Smooth muscle cell (in vitro differentiated cells): ENCODE data around the gene DNAJC8. TPM values are rescaled to one million over a fixed set of nuclear protein-coding genes. Genes with fewer than 3 reads are reported as not detected.

ENCODE experiments used
- DNase-seq: peaks from one replicate; lab custom pipeline; 2025; ENCODE audit not compliant: unreplicated experiment; lab: John Stamatoyannopoulos, UW
- H2AFZ ChIP-seq: fragments of 200-600 bp; sonication (generic); 2 replicates; pipeline ENCODE4 v1.6.0; 2016; ENCODE audit warnings: antibody characterized with exemption, low read depth, mild to moderate bottlenecking
- H3F3A ChIP-seq: fragments of 200-600 bp; sonication (generic); 2 replicates; pipeline ENCODE4 v1.6.0; 2017; ENCODE audit warnings: antibody characterized with exemption, low read depth
- H3K27ac ChIP-seq: fragments of 200-600 bp; sonication (generic); 2 replicates; pipeline ENCODE4 v1.5.1; 2016; ENCODE audit warnings: low read depth, mild to moderate bottlenecking
- H3K27me3 ChIP-seq: fragments of 200-600 bp; sonication (generic); 2 replicates; pipeline ENCODE4 v1.6.1; 2016; ENCODE audit warnings: low read depth, mild to moderate bottlenecking
- H3K36me3 ChIP-seq: fragments of 200-600 bp; sonication (generic); 2 replicates; pipeline ENCODE4 v1.5.1; 2016; ENCODE audit warnings: low read depth
- H3K4me1 ChIP-seq: fragments of 200-600 bp; sonication (generic); 2 replicates; pipeline ENCODE4 v1.5.1; 2016; ENCODE audit warnings: low read depth
- H3K4me2 ChIP-seq: fragments of 200-600 bp; sonication (generic); 2 replicates; pipeline ENCODE4 v1.6.0; 2016; ENCODE audit warnings: mild to moderate bottlenecking
- H3K4me3 ChIP-seq: fragments of 200-600 bp; sonication (generic); 2 replicates; pipeline ENCODE4 v1.5.1; 2016; ENCODE audit warnings: mild to moderate bottlenecking
- H3K79me2 ChIP-seq: fragments of 200-600 bp; sonication (generic); 2 replicates; pipeline ENCODE4 v1.6.0; 2016; ENCODE audit warnings: low read depth, mild to moderate bottlenecking
- H3K9ac ChIP-seq: fragments of 200-600 bp; sonication (generic); 2 replicates; pipeline ENCODE4 v1.6.0; 2016; ENCODE audit warnings: low read depth
- H3K9me3 ChIP-seq: fragments of 200-600 bp; sonication (generic); replicated peaks from 2 replicates; pipeline ENCODE4 v1.5.1; 2016; ENCODE audit warnings: low read depth
- H4K20me1 ChIP-seq: fragments of 200-600 bp; sonication (generic); 2 replicates; pipeline ENCODE4 v1.6.0; 2016; ENCODE audit warnings: low read depth
- WGBS: methylation state at CpG from one replicate; pipeline ENCODE4 v1.1.7; 2016; ENCODE audit warnings: low lambda C conversion rate; 5-methylcytosine and 5-hydroxymethylcytosine counted together
- polyA plus RNA-seq: library from polyadenylated mRNA; unstranded; fragments of >200 nt; fragmentation: Nextera tagmentation; extraction: Ambion mirVana; gene quantifications from 2 replicates; pipeline ENCODE4 v1.2.1, GENCODE V29; 2016
- total RNA-seq: library from RNA; depleted of rRNA; stranded (reverse); fragments of >200 nt; gene quantifications from 2 replicates; pipeline ENCODE4 v1.2.3, GENCODE V29; 2014
- TF ChIP-seq, protein P1 (sequence below): fragments of 200-600 bp; sonication (generic); IDR thresholded peaks from 2 replicates; pipeline ENCODE4 v1.5.1; 2017; ENCODE audit warnings: borderline replicate concordance, mild to moderate bottlenecking, antibody characterized with exemption; ENCODE audit not compliant: insufficient read depth, poor library complexity, severe bottlenecking

The DNAJC8 gene
- total and polyA plus RNA-seq, 2 experiments from 2014 or later = 76.1 to 114 TPM

GRCh38 chr1:28241638-28242241 is 8.9 kb upstream of the DNAJC8 start:
- no peak overlapping the region for H3K9ac ChIP-seq
- no peaks in the 10 kb centered on the region for H3K9me3 ChIP-seq
- H2AFZ ChIP-seq = no peak overlapping the region
- no peaks in the 10 kb centered on the region for H3K27me3 ChIP-seq
- peak overlapping the region; percentile 24 for H3K27ac ChIP-seq
- no peak overlapping the region for H3K4me2 ChIP-seq
- peaks cover 8% of the 10 kb centered on the region for H3F3A ChIP-seq
- TF ChIP-seq, protein P1, sequence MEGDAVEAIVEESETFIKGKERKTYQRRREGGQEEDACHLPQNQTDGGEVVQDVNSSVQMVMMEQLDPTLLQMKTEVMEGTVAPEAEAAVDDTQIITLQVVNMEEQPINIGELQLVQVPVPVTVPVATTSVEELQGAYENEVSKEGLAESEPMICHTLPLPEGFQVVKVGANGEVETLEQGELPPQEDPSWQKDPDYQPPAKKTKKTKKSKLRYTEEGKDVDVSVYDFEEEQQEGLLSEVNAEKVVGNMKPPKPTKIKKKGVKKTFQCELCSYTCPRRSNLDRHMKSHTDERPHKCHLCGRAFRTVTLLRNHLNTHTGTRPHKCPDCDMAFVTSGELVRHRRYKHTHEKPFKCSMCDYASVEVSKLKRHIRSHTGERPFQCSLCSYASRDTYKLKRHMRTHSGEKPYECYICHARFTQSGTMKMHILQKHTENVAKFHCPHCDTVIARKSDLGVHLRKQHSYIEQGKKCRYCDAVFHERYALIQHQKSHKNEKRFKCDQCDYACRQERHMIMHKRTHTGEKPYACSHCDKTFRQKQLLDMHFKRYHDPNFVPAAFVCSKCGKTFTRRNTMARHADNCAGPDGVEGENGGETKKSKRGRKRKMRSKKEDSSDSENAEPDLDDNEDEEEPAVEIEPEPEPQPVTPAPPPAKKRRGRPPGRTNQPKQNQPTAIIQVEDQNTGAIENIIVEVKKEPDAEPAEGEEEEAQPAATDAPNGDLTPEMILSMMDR = no peak
- no peaks in the 10 kb centered on the region for H4K20me1 ChIP-seq
- DNase-seq = no peak
- peaks cover 15% of the 10 kb centered on the region for H3K79me2 ChIP-seq
- H3K4me1 ChIP-seq = no peaks in the 10 kb centered on the region
- 94% methylated on average over 10 of the region's 10 CpGs for WGBS
- H3K36me3 ChIP-seq = no peaks in the 10 kb centered on the region
- no peak overlapping the region for H3K4me3 ChIP-seq

GRCh38 chr1:28240024-28240423 is 7.2 kb upstream of the DNAJC8 start:
- Histone ChIP-seq H3K9ac (no peak overlapping the region), H3K79me2 (peaks cover 22% of the 10 kb centered on the region), H3K4me3 (no peak overlapping the region), H3K36me3 (no peaks in the 10 kb centered on the region), H3K9me3 (no peaks in the 10 kb centered on the region), H3F3A (peaks cover 8% of the 10 kb centered on the region), H2AFZ (no peak overlapping the region), H4K20me1 (no peaks in the 10 kb centered on the region), H3K4me2 (no peak overlapping the region), H3K4me1 (no peaks in the 10 kb centered on the region), H3K27ac (no peak overlapping the region), H3K27me3 (no peaks in the 10 kb centered on the region)
- 96% methylated on average over 4 of the region's 4 CpGs for WGBS
- TF ChIP-seq, protein P1 = no peak
- no peak for DNase-seq

- Histone ChIP-seq H3K27ac (peak overlapping the region; percentile 10), H3K4me2 (no peak overlapping the region), H3K9me3 (no peaks in the 10 kb centered on the region), H3F3A (peaks cover 8% of the 10 kb centered on the region), H3K4me1 (no peaks in the 10 kb centered on the region), H3K79me2 (peaks cover 22% of the 10 kb centered on the region), H3K4me3 (no peak overlapping the region), H4K20me1 (no peaks in the 10 kb centered on the region), H3K36me3 (no peaks in the 10 kb centered on the region), H2AFZ (no peak overlapping the region), H3K27me3 (no peaks in the 10 kb centered on the region), H3K9ac (no peak overlapping the region)
- DNase-seq = no peak
- TF ChIP-seq, protein P1 = no peak
- 82% methylated on average over 2 of the region's 2 CpGs for WGBS
Observed at GRCh38 chr1:28239004-28239403, 6.2 kb upstream of the DNAJC8 start.

DNA sequence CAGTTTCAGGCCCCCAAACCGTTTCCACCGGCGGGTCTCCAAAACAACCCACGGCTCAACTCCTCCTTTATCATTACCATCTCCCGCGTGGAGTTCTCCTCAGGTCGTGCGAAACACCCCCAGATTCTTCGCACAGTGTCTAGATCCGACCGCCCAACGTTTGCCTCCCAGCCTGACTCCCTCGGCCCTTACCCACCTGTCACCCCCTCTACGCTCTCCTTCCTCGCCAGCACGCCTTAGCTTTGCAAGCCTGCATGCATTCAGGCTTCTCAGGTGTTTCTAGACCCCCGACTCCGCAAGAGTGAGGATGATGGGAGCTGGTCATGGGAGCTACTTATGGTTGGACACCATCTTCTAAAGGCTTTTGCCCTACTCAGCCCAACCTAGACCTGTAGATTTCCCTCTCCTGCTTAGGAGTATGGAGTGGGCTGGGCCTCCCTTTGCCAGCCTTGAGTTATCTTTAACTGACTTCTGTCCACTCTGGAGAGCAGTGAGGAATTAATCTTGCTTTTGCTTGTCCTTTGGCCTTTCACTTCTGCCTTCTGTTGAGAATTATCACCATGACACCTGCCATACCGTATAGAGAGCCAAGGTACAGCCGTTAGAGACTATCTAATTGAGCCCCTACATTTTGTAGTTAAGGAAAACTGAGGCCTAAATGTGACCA is 4.0 kb upstream of the DNAJC8 start:
- H3K9ac ChIP-seq = peak overlapping the region; percentile 80
- no peaks in the 10 kb centered on the region for H3K9me3 ChIP-seq
- peaks cover 3% of the 10 kb centered on the region for H3K4me1 ChIP-seq
- H3K36me3 ChIP-seq = no peaks in the 10 kb centered on the region
- H3K79me2 ChIP-seq = peaks cover 41% of the 10 kb centered on the region
- TF ChIP-seq, protein P1 = no peak
- H4K20me1 ChIP-seq = no peaks in the 10 kb centered on the region
- DNase-seq = no peak
- peaks cover 8% of the 10 kb centered on the region for H3F3A ChIP-seq
- WGBS = 17% methylated on average over 20 of the region's 20 CpGs
- peak overlapping the region; percentile 18 for H2AFZ ChIP-seq
- peak overlapping the region; percentile 83 for H3K4me3 ChIP-seq
- H3K4me2 ChIP-seq = peak overlapping the region; percentile 98
- H3K27me3 ChIP-seq = no peaks in the 10 kb centered on the region
- H3K27ac ChIP-seq = no peak overlapping the region
